Panc1 (cell line): ENCODE data around the gene SERHL2. TPM values are rescaled to one million over a fixed set of nuclear protein-coding genes. Genes with fewer than 3 reads are reported as not detected.
A peak's percentile ranks its signal among the peaks of the same experiment; 100 is the strongest.
"Not testable (repeated sequence)": the region's sequence is repeated elsewhere in the genome, so short reads cannot be mapped to it uniquely, and the experiment has no call there.

Experiments used
- ATAC-seq: fragments of 200-7000 bp; cut with Tn5 transposase; 2 replicates; pipeline ENCODE4 v1.9.1; 2020; ENCODE audit warnings: mild to moderate bottlenecking, moderate library complexity
- Bru-seq: library from RNA; stranded (reverse); fragments of 400-500 nt; gene quantifications from one replicate; lab custom pipeline; 2021; lab: Mats Ljungman, UMichigan
- BruChase-seq, 2 experiments: library from RNA; stranded (reverse); fragments of 400-500 nt; gene quantifications; one replicate each; lab custom pipeline; 2021; lab: Mats Ljungman, UMichigan
- BruUV-seq: library from RNA; stranded (reverse); fragments of 400-500 nt; replicated peaks from 2 replicates; lab custom pipeline; 2021; lab: Mats Ljungman, UMichigan
- CTCF ChIA-PET: fragments of 300-600 bp; sonication (Branson Sonifier 250); formaldehyde crosslinking; loops from one replicate; lab custom pipeline; 2022; ENCODE audit warnings: antibody characterized with exemption; lab: Charles Lee
- POLR2A ChIA-PET: fragments of 300-600 bp; sonication (Branson Sonifier 250); formaldehyde crosslinking; loops from one replicate; lab custom pipeline; 2022; ENCODE audit warnings: antibody characterized with exemption; lab: Charles Lee
- DNase-seq: peaks from one replicate; pipeline ENCODE4 v3.0.0-alpha.2; 2010; ENCODE audit warnings: low read depth, low spot score
- H3K27ac ChIP-seq: 2 replicates; pipeline ENCODE4 v1.5.1; 2011; ENCODE audit warnings: mild to moderate bottlenecking, low read length, inconsistent platforms
- H3K27me3 ChIP-seq: fragments of 200-500 bp; sonication (Bioruptor generic); 2 replicates; pipeline ENCODE4 v1.6.0; 2014; ENCODE audit warnings: low read length, inconsistent platforms; ENCODE audit not compliant: control insufficient read depth, insufficient read depth
- H3K36me3 ChIP-seq: fragments of 200-500 bp; sonication (Bioruptor generic); 2 replicates; pipeline ENCODE4 v1.5.1; 2014; ENCODE audit warnings: inconsistent platforms, mild to moderate bottlenecking, low read length, moderate library complexity; ENCODE audit not compliant: control insufficient read depth, insufficient read depth
- H3K4me1 ChIP-seq: 2 replicates; pipeline ENCODE4 v1.5.1; 2011; ENCODE audit warnings: inconsistent platforms, mild to moderate bottlenecking, low read length, moderate library complexity; ENCODE audit not compliant: control insufficient read depth, insufficient read depth
- H3K4me3 ChIP-seq, 2 experiments: 2 replicates each; pipeline ENCODE4 v1.5.1; 2011 to 2012; ENCODE audit warnings: low read depth in 2 of 2, low read length in 2 of 2, mild to moderate bottlenecking in 2 of 2, inconsistent platforms in 1 of 2, moderate library complexity in 1 of 2
- H3K9me3 ChIP-seq: fragments of 200-500 bp; sonication (Bioruptor generic); 2 replicates; pipeline ENCODE4 v1.5.1; 2014; ENCODE audit warnings: low read depth, mild to moderate bottlenecking, inconsistent platforms, low read length, moderate library complexity; ENCODE audit not compliant: control insufficient read depth, insufficient read depth
- POLR2AphosphoS5 ChIP-seq: IDR thresholded peaks from 2 replicates; pipeline ENCODE4 v1.6.1; 2012; ENCODE audit warnings: mild to moderate bottlenecking, low read depth, low read length, moderate library complexity
- SIN3A ChIP-seq: IDR thresholded peaks from 2 replicates; pipeline ENCODE4 v1.6.1; 2012; ENCODE audit warnings: low read depth, mild to moderate bottlenecking, low read length, moderate library complexity, borderline replicate concordance; ENCODE audit not compliant: insufficient read depth
- TCF7L2 ChIP-seq: IDR thresholded peaks from 2 replicates; pipeline ENCODE4 v1.6.1; 2011; ENCODE audit warnings: mild to moderate bottlenecking, low read depth, low read length, inconsistent platforms
- in situ Hi-C: cut with HindIII; loops from 2 replicates; pipeline ENCODE4 v1.10.0; 2016; ENCODE audit warnings: low sequenced_read_pairs, low pct_unique_long_range_greater_than_20kb
- intact Hi-C: fragments of 100-400 bp; cut with micrococcal nuclease; formaldehyde crosslinking; loops from one replicate; pipeline ENCODE4 v1.10.0; 2022; ENCODE audit not compliant: unreplicated experiment
- long read RNA-seq: library from polyadenylated mRNA; unstranded; transcript quantifications from one replicate; pipeline ENCODE4 v2.0.0, GENCODE V29; 2021; ENCODE audit not compliant: unreplicated experiment
- polyA plus RNA-seq: library from polyadenylated mRNA; unstranded; fragments of >200 nt; gene quantifications from one replicate; pipeline ENCODE4 v1.2.1, GENCODE V29; 2012; ENCODE audit warnings: missing spikeins; ENCODE audit not compliant: insufficient read length
- total RNA-seq: library from RNA; stranded (reverse); gene quantifications from one replicate; pipeline ENCODE4 v1.2.1, GENCODE V29; 2021; ENCODE audit not compliant: unreplicated experiment
- TF ChIP-seq, protein P1 (sequence below): fragments of 450-650 bp; IDR thresholded peaks from 2 replicates; pipeline ENCODE4 v1.5.1; 2017; ENCODE audit warnings: mild to moderate bottlenecking
- TF ChIP-seq, protein P2 (sequence below), 2 experiments: IDR thresholded peaks; 2 replicates each; pipeline ENCODE4 v1.6.1; 2011 to 2012; ENCODE audit warnings: low read depth in 2 of 2, control low read depth in 1 of 2, low read length in 1 of 2, mild to moderate bottlenecking in 1 of 2, moderate library complexity in 1 of 2; ENCODE audit not compliant: insufficient read depth in 1 of 2

Gene SERHL2, protein sequence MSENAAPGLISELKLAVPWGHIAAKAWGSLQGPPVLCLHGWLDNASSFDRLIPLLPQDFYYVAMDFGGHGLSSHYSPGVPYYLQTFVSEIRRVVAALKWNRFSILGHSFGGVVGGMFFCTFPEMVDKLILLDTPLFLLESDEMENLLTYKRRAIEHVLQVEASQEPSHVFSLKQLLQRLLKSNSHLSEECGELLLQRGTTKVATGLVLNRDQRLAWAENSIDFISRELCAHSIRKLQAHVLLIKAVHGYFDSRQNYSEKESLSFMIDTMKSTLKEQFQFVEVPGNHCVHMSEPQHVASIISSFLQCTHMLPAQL
- total RNA-seq (1.6 TPM), Bru-seq, nascent RNA (percentile 27 among the genes with signal in this experiment), BruChase-seq, experiment 1, labeled RNA remaining after a 2-hour chase (percentile 27 among the genes with signal in this experiment), BruChase-seq, experiment 2, labeled RNA remaining after a 6-hour chase (percentile 24 among the genes with signal in this experiment)
- 4.7 TPM for polyA plus RNA-seq
- long read RNA-seq, partial matches to known transcripts, result 0 of 2 reads
- long read RNA-seq, other reads (novel, unspliced or antisense), result 2 of 2 reads

DNA sequence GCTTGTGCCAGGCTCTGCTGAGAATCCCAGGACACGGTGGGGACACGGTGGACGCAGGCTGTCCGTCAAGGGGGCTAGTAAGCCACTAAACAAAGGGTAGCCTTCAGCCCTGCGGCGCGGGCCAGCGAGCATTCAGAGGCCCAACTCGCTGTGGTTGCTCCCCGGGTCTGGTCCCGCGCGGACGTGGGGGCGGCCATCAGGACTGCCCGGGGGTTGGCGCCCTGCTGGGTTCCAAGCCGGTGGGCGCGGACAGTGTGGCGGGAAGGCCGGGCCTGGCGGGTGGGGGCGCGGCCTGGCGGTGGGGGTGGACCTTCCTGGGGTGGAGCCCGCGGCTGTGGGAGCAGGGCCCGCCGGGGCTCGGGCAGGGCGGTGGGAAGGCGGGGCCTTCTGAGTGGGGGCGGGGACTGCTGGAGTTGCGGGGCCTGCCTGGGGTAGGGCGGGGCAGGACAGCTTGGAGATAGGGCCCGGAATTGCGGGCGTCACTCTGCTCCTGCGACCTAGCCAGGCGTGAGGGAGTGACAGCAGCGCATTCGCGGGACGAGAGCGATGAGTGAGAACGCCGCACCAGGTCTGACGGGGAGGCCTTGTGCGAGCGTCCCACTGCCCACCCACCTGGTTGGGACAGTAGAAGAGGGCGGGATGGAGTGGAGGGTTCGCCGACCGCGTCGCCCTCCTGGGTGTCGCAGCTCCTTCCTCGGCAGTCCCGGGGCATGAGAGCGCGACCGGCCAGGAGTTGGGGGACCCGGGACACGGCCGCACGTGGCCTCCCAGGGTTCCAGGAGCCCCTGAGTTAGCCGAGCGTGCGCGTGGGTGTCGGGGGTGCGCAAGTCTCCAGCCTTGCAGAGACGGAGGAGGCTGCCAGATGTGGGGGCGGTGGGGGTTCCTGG is at the start of gene SERHL2:
TSS of gene SERHL2 (plus strand) at position 482 of the 887 bp plus-strand sequence. CDS start at position 547, 65 bp downstream.
- intact Hi-C loops, result no loop called here
- BruUV-seq, result no TSS peak
- no peak for TF ChIP-seq TCF7L2
- TF ChIP-seq, protein P1, sequence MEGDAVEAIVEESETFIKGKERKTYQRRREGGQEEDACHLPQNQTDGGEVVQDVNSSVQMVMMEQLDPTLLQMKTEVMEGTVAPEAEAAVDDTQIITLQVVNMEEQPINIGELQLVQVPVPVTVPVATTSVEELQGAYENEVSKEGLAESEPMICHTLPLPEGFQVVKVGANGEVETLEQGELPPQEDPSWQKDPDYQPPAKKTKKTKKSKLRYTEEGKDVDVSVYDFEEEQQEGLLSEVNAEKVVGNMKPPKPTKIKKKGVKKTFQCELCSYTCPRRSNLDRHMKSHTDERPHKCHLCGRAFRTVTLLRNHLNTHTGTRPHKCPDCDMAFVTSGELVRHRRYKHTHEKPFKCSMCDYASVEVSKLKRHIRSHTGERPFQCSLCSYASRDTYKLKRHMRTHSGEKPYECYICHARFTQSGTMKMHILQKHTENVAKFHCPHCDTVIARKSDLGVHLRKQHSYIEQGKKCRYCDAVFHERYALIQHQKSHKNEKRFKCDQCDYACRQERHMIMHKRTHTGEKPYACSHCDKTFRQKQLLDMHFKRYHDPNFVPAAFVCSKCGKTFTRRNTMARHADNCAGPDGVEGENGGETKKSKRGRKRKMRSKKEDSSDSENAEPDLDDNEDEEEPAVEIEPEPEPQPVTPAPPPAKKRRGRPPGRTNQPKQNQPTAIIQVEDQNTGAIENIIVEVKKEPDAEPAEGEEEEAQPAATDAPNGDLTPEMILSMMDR, result no peak
- TF ChIP-seq POLR2AphosphoS5, result no peak
- TF ChIP-seq SIN3A, result no peak
- TF ChIP-seq, protein P2, sequence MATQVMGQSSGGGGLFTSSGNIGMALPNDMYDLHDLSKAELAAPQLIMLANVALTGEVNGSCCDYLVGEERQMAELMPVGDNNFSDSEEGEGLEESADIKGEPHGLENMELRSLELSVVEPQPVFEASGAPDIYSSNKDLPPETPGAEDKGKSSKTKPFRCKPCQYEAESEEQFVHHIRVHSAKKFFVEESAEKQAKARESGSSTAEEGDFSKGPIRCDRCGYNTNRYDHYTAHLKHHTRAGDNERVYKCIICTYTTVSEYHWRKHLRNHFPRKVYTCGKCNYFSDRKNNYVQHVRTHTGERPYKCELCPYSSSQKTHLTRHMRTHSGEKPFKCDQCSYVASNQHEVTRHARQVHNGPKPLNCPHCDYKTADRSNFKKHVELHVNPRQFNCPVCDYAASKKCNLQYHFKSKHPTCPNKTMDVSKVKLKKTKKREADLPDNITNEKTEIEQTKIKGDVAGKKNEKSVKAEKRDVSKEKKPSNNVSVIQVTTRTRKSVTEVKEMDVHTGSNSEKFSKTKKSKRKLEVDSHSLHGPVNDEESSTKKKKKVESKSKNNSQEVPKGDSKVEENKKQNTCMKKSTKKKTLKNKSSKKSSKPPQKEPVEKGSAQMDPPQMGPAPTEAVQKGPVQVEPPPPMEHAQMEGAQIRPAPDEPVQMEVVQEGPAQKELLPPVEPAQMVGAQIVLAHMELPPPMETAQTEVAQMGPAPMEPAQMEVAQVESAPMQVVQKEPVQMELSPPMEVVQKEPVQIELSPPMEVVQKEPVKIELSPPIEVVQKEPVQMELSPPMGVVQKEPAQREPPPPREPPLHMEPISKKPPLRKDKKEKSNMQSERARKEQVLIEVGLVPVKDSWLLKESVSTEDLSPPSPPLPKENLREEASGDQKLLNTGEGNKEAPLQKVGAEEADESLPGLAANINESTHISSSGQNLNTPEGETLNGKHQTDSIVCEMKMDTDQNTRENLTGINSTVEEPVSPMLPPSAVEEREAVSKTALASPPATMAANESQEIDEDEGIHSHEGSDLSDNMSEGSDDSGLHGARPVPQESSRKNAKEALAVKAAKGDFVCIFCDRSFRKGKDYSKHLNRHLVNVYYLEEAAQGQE (IDR thresholded peaks at IDR 0.05; ENCODE audit: insufficient read depth in 1 of 2, low read depth in 2 of 2, low read length in 1 of 2), result no peak
- Histone ChIP-seq H3K4me3 (peak within 1 kb of the TSS; percentile 46 to 56), H3K4me1 (no peaks in the 10 kb centered on the region), H3K27me3 (no peaks in the 10 kb centered on the region), H3K27ac (no peak within 1 kb of the TSS), H3K9me3 (no peaks in the 10 kb centered on the region), H3K36me3 (no peaks in the 10 kb centered on the region)
- ATAC-seq (peak; percentile 95), DNase-seq (no peak)
- CTCF ChIA-PET, result interaction anchor here (0.7 kb wide), 2 partner anchors 136 to 389 kb away, joined by 3 to 5 read pairs; no protein-coding TSS in a partner anchor
- POLR2A ChIA-PET, result no interaction called here
- in situ Hi-C loops, result no loop called here

DNA sequence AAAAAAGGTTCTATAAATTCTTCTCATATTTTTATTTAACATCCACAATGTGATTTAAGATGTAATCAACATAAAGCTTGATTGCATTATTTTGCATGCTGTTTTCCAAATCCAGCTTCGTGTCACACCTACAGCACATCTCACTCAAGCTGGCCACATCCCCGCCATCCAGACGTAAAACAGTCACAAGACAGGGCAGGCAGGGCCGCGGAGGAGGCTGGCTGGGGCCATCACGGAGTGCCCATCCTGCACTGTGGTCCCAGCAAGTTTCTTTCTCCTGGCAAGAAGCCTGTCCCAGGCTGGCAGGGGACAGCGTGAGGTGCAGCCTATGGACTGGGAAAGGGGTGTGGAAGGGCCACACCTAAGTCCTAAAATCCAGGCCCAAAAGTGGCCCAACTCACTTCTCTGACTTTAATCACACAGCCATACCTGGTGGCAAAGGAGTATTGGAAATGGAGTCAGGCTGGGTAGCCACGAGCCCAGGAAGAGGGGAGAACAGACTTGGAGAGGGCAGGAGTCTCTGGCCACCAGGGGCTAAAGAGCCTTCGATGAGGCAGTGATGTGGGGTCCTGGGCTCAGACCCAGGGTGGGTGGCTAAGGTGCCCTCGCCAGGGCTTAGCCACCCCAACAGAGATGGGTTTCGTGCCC is 45.3 kb upstream of the SERHL2 start:
- H3K36me3 ChIP-seq, H3K27ac ChIP-seq, H3K9me3 ChIP-seq, POLR2A ChIA-PET, H3K4me3 ChIP-seq, intact Hi-C loops, BruUV-seq, DNase-seq, H3K27me3 ChIP-seq, H3K4me1 ChIP-seq, in situ Hi-C loops: not testable (repeated sequence)
- CTCF ChIA-PET, result interaction anchor here (0.7 kb wide), 1 partner anchor 124 kb away, joined by 5 read pairs; no protein-coding TSS in a partner anchor
- ATAC-seq, result 0 out of 2 replicates have a peak, but pooled peaks have one; percentile 14

DNA sequence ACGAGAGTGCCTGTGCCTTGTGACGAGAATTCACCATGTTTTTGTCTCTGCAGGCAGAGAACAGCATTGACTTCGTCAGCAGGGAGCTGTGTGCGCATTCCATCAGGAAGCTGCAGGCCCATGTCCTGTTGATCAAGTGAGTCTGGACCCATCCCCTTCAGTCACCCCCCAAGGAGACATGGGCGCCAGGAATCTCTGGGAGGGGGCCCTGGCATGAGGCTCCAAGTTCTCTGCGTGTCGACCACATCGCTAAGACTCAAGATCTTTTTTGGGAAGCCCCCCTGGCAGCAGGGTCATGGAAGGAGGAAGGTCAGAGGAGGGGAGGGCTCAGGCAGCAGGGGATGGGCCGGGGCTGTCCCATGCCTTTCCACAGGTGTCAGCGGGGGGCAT is 44.8 kb upstream of the SERHL2 start:
- ATAC-seq, result 0 out of 2 replicates have a peak, but pooled peaks have one; percentile 22
- in situ Hi-C loops, H3K36me3 ChIP-seq, POLR2A ChIA-PET, CTCF ChIA-PET, H3K4me1 ChIP-seq, BruUV-seq, H3K9me3 ChIP-seq, H3K27me3 ChIP-seq, intact Hi-C loops, DNase-seq, H3K27ac ChIP-seq, H3K4me3 ChIP-seq: not testable (repeated sequence)
